HUES48 (cell line): ENCODE measurements around the gene MCTP1.

Source experiments
- H3K27ac ChIP-seq: one replicate; pipeline ENCODE4 v1.7.0; 2013; ENCODE audit warnings: low read depth, low read length, inconsistent platforms
- H3K27me3 ChIP-seq: 2 replicates; pipeline ENCODE4 v1.6.1; 2013; ENCODE audit warnings: mild to moderate bottlenecking, low read length; ENCODE audit not compliant: control insufficient read depth, insufficient read depth
- H3K36me3 ChIP-seq: 2 replicates; pipeline ENCODE4 v1.6.1; 2013; ENCODE audit warnings: low read length; ENCODE audit not compliant: control insufficient read depth, insufficient read depth
- H3K4me1 ChIP-seq: 2 replicates; pipeline ENCODE4 v1.6.1; 2013; ENCODE audit warnings: mild to moderate bottlenecking, low read length; ENCODE audit not compliant: control insufficient read depth, insufficient read depth
- H3K4me3 ChIP-seq: 2 replicates; pipeline ENCODE4 v1.5.1; 2013; ENCODE audit warnings: mild to moderate bottlenecking, low read depth, low read length
- H3K9ac ChIP-seq: 2 replicates; pipeline ENCODE4 v1.6.1; 2013; ENCODE audit warnings: mild to moderate bottlenecking, low read depth, low read length, moderate library complexity
- H3K9me3 ChIP-seq: 2 replicates; pipeline ENCODE4 v1.6.1; 2013; ENCODE audit warnings: low read length; ENCODE audit not compliant: control insufficient read depth, insufficient read depth

MCTP1 gene

GRCh38 chr5:95284572-95285408, at the start of gene MCTP1:
Gene MCTP1 (minus strand): TSS chr5:95285094.
- H3K27ac ChIP-seq = peak within 1 kb of the TSS; percentile 34
- peak within 1 kb of the TSS; percentile 38; the same call in 1 of the 2 replicates for H3K9ac ChIP-seq
- H3K36me3 ChIP-seq = no peaks in the 10 kb centered on the region
- no peaks in the 10 kb centered on the region for H3K9me3 ChIP-seq
- peak within 1 kb of the TSS; percentile 85 for H3K4me3 ChIP-seq
- peaks cover 35% of the 10 kb centered on the region for H3K27me3 ChIP-seq
- H3K4me1 ChIP-seq = peaks cover 41% of the 10 kb centered on the region

- H3K36me3 ChIP-seq = no peaks in the 10 kb centered on the region
- H3K4me1 ChIP-seq = no peaks in the 10 kb centered on the region
- H3K9me3 ChIP-seq = no peaks in the 10 kb centered on the region
- no peaks in the 10 kb centered on the region for H3K27me3 ChIP-seq
- no peak overlapping the region for H3K4me3 ChIP-seq
- no peak overlapping the region for H3K27ac ChIP-seq
- H3K9ac ChIP-seq = no peak overlapping the region
Observed at GRCh38 chr5:95332158-95332557, 47.3 kb upstream of the MCTP1 start.

GRCh38 chr5:95331358-95331757, 46.5 kb upstream of the MCTP1 start:
- Histone ChIP-seq H3K9me3 (no peaks in the 10 kb centered on the region), H3K4me3 (no peak overlapping the region), H3K36me3 (no peaks in the 10 kb centered on the region), H3K4me1 (no peaks in the 10 kb centered on the region), H3K27ac (no peak overlapping the region), H3K27me3 (no peaks in the 10 kb centered on the region), H3K9ac (no peak overlapping the region)

GRCh38 chr5:95327211-95327610, 42.3 kb upstream of the MCTP1 start:
- no peak overlapping the region for H3K9ac ChIP-seq
- no peaks in the 10 kb centered on the region for H3K9me3 ChIP-seq
- H3K4me3 ChIP-seq = no peak overlapping the region
- peak overlapping the region; percentile 22 for H3K27ac ChIP-seq
- no peaks in the 10 kb centered on the region for H3K4me1 ChIP-seq
- no peaks in the 10 kb centered on the region for H3K27me3 ChIP-seq
- no peaks in the 10 kb centered on the region for H3K36me3 ChIP-seq

GRCh38 chr5:95317687-95318086, 32.8 kb upstream of the MCTP1 start:
- Histone ChIP-seq H3K4me3 (no peak overlapping the region), H3K9me3 (no peaks in the 10 kb centered on the region), H3K36me3 (no peaks in the 10 kb centered on the region), H3K4me1 (no peaks in the 10 kb centered on the region), H3K27me3 (no peaks in the 10 kb centered on the region), H3K27ac (no peak overlapping the region), H3K9ac (no peak overlapping the region)

GRCh38 chr5:95317085-95317484, 32.2 kb upstream of the MCTP1 start:
- Histone ChIP-seq H3K36me3 (no peaks in the 10 kb centered on the region), H3K4me3 (no peak overlapping the region), H3K27me3 (no peaks in the 10 kb centered on the region), H3K9me3 (no peaks in the 10 kb centered on the region), H3K27ac (no peak overlapping the region), H3K4me1 (no peaks in the 10 kb centered on the region), H3K9ac (no peak overlapping the region)

GRCh38 chr5:95304711-95305110, 19.8 kb upstream of the MCTP1 start:
- peaks cover 4% of the 10 kb centered on the region; the same call in 1 of the 2 replicates for H3K4me1 ChIP-seq
- H3K27me3 ChIP-seq = no peaks in the 10 kb centered on the region
- no peak overlapping the region for H3K27ac ChIP-seq
- no peaks in the 10 kb centered on the region for H3K36me3 ChIP-seq
- no peaks in the 10 kb centered on the region for H3K9me3 ChIP-seq
- H3K4me3 ChIP-seq = no peak overlapping the region
- no peak overlapping the region for H3K9ac ChIP-seq

GRCh38 chr5:95298651-95299050, 13.8 kb upstream of the MCTP1 start:
- Histone ChIP-seq H3K27me3 (no peaks in the 10 kb centered on the region; the same call in 1 of the 2 replicates), H3K9ac (no peak overlapping the region), H3K9me3 (no peaks in the 10 kb centered on the region), H3K36me3 (no peaks in the 10 kb centered on the region), H3K4me1 (0 out of 2 replicates have a peak, but pooled peaks cover 6% of the 10 kb centered on the region), H3K27ac (no peak overlapping the region), H3K4me3 (no peak overlapping the region)

GRCh38 chr5:95296291-95296690, 11.4 kb upstream of the MCTP1 start:
- Histone ChIP-seq H3K27me3 (no peaks in the 10 kb centered on the region; the same call in 1 of the 2 replicates), H3K36me3 (no peaks in the 10 kb centered on the region), H3K9me3 (no peaks in the 10 kb centered on the region), H3K27ac (no peak overlapping the region), H3K4me1 (0 out of 2 replicates have a peak, but pooled peaks cover 6% of the 10 kb centered on the region), H3K4me3 (no peak overlapping the region), H3K9ac (no peak overlapping the region)

- H3K36me3 ChIP-seq = no peaks in the 10 kb centered on the region
- H3K4me1 ChIP-seq = peaks cover 38% of the 10 kb centered on the region
- peak overlapping the region; percentile 85 for H3K4me3 ChIP-seq
- H3K27ac ChIP-seq = no peak overlapping the region
- H3K9me3 ChIP-seq = no peaks in the 10 kb centered on the region
- no peak overlapping the region for H3K9ac ChIP-seq
- H3K27me3 ChIP-seq = peaks cover 35% of the 10 kb centered on the region
Observed at GRCh38 chr5:95285409-95285755, 488 bp upstream of the MCTP1 start.

GRCh38 chr5:95283761-95284571, 928 bp downstream of the MCTP1 start:
- peak overlapping the region; percentile 34 for H3K27ac ChIP-seq
- peak overlapping the region; percentile 38; the same call in 1 of the 2 replicates for H3K9ac ChIP-seq
- H3K9me3 ChIP-seq = no peaks in the 10 kb centered on the region
- no peaks in the 10 kb centered on the region for H3K36me3 ChIP-seq
- H3K4me1 ChIP-seq = peaks cover 41% of the 10 kb centered on the region
- peak overlapping the region; percentile 85 for H3K4me3 ChIP-seq
- H3K27me3 ChIP-seq = peaks cover 35% of the 10 kb centered on the region
